Stomach (tissue), 9 donors: ENCODE data around the gene NR2E3. TPM values are rescaled to one million over a fixed set of nuclear protein-coding genes. Genes with fewer than 3 reads are reported as not detected.

ENCODE experiments used
- DNase-seq, 2 donors: peaks; one replicate each; pipeline versions ENCODE4 v3.0.0 to v3.0.0-alpha.2; 2013 to 2019
- H3K27ac ChIP-seq, 5 donors: fragments of 200-600 bp in 4 of 5; sonication (generic) in 4 of 5; one replicate each; pipeline ENCODE4 v1.5.1; 2013 to 2019; ENCODE audit warnings: mild to moderate bottlenecking in 1 of 5, moderate library complexity in 1 of 5
- H3K27me3 ChIP-seq, 3 donors: fragments of 200-600 bp; sonication (generic); one replicate each; pipeline ENCODE4 v1.5.1; 2017 to 2019; ENCODE audit warnings: mixed run types in 1 of 3
- H3K36me3 ChIP-seq, 4 donors: fragments of 200-600 bp; sonication (generic); 1 replicate in 3 of 4; 2 replicates in 1 of 4; pipeline ENCODE4 v1.5.1; 2016 to 2019
- H3K4me1 ChIP-seq, 4 donors: fragments of 200-600 bp; sonication (generic); one replicate each; pipeline ENCODE4 v1.5.1; 2016 to 2019
- H3K4me3 ChIP-seq, 4 donors: fragments of 200-600 bp; sonication (generic) in 3 of 4; one replicate each; pipeline ENCODE4 v1.5.1; 2016 to 2019; ENCODE audit warnings: mild to moderate bottlenecking in 1 of 4
- H3K9me3 ChIP-seq, 4 donors: fragments of 200-600 bp; sonication (generic); one replicate each; pipeline ENCODE4 v1.5.1; 2016 to 2019
- EP300 ChIP-seq: sonication (generic); formaldehyde crosslinking; IDR thresholded peaks from one replicate; pipeline ENCODE4 v1.6.1; 2017; ENCODE audit warnings: antibody characterized with exemption
- POLR2A ChIP-seq, 4 donors: fragments of 450-650 bp; IDR thresholded peaks; one replicate each; pipeline ENCODE4 v1.6.1; 2016; ENCODE audit warnings: antibody characterized with exemption in 4 of 4, control low read depth in 2 of 4, mild to moderate bottlenecking in 1 of 4, moderate library complexity in 1 of 4
- POLR2AphosphoS5 ChIP-seq, 3 donors: sonication (generic); formaldehyde crosslinking; IDR thresholded peaks; one replicate each; pipeline ENCODE4 v1.6.1; 2016; ENCODE audit warnings: antibody characterized with exemption in 3 of 3
- WGBS, 5 donors: extraction: QIAGEN DNeasy Blood & Tissue Kit in 3 of 5; methylation state at CpG; one replicate each; pipeline versions ENCODE4 v1.1.5 to v1.1.7; 2013 to 2018; 5-methylcytosine and 5-hydroxymethylcytosine counted together
- intact Hi-C: fragments of 100-400 bp; cut with DNase I; formaldehyde crosslinking; loops from one replicate; pipeline ENCODE4 v1.15.1; 2023; ENCODE audit warnings: low total_unique reads
- polyA plus RNA-seq, 3 donors: library from polyadenylated mRNA; stranded (reverse); fragments of 200-250 nt; gene quantifications; one replicate each; pipeline ENCODE4 v1.2.3, GENCODE V29; 2013
- total RNA-seq, 5 donors: library from RNA; depleted of rRNA; stranded (reverse); fragments of >200 nt; gene quantifications; one replicate each; pipeline versions ENCODE4 v1.1.0 to v1.2.3, GENCODE V29; 2014 to 2016
- TF ChIP-seq, protein P1 (sequence below), 7 experiments: fragments of 450-650 bp in 4 of 7; fragments of 200-600 bp in 3 of 7; sonication (generic) in 3 of 7; IDR thresholded peaks; one replicate each; pipeline ENCODE4 v1.5.1; 2016 to 2019; ENCODE audit warnings: antibody characterized with exemption in 7 of 7, control low read depth in 2 of 7, mild to moderate bottlenecking in 1 of 7
- donor health status: healthy with polysubstance abuse.
- donor health status: Bipolar disorder and iron deficiency.
- donor health status: healthy.

Gene NR2E3
- total and polyA plus RNA-seq, 8 donors, result 0.25 to 1.3 (median 0.53) TPM; not detected in 4

DNA sequence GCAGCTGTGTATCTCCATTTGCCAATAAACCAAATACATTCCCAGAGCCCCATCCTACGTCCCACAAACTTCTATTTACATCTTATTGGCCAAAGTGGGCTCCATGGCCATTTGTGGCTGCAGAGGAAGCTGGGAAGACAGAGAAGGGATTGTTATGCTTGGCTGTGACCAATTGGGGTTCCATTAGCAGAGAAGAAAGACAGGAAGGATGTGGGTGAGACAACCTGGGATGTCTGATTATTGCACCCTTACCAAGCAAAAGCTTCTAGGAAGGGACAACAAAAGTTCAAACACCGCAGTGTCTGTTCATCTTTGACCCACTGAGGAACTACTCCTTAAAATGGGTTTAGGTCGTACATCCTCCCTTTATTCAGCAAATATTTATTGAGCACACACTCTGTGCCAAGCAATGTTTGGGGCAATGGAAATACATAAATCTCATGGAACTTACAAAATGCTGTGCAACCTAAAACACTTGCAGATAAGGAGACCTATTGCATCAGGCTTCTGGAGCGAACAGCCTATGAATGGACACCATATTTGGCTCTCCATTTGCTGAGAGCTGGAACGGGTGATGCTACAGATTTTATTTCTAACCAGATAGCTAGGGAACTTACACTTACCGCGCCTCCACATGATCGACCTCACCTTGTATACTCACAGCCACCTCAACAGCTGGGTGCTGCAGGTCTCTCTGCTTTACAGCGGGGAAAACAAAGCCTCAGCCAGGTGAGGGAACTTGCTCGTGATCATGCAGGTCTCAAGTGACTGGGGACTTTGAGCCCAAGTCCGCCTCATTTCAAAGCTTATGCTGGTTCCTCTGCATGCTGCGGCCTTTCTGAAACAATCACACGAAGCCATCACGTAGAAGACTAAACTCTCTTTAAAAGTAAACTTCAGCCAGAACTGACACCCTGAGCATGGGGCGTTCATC lies 21.4 kb upstream of the NR2E3 start:
- peak in 1 of 2 donors; percentile 2 for DNase-seq
- 72 to 82% (median 76%) methylated on average over 15 of the region's 15 CpGs for WGBS, 5 donors
- no peak overlapping the region for H3K4me3 ChIP-seq
- H3K27me3 ChIP-seq, result no peaks in the 10 kb centered on the region
- TF ChIP-seq EP300 (no peak), POLR2A (IDR thresholded peaks at IDR 0.05) (no peak), POLR2AphosphoS5 (IDR thresholded peaks at IDR 0.05) (no peak)
- TF ChIP-seq, protein P1, sequence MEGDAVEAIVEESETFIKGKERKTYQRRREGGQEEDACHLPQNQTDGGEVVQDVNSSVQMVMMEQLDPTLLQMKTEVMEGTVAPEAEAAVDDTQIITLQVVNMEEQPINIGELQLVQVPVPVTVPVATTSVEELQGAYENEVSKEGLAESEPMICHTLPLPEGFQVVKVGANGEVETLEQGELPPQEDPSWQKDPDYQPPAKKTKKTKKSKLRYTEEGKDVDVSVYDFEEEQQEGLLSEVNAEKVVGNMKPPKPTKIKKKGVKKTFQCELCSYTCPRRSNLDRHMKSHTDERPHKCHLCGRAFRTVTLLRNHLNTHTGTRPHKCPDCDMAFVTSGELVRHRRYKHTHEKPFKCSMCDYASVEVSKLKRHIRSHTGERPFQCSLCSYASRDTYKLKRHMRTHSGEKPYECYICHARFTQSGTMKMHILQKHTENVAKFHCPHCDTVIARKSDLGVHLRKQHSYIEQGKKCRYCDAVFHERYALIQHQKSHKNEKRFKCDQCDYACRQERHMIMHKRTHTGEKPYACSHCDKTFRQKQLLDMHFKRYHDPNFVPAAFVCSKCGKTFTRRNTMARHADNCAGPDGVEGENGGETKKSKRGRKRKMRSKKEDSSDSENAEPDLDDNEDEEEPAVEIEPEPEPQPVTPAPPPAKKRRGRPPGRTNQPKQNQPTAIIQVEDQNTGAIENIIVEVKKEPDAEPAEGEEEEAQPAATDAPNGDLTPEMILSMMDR (IDR thresholded peaks at IDR 0.05), result no peak
- no peaks in the 10 kb centered on the region for H3K4me1 ChIP-seq
- H3K36me3 ChIP-seq, result no peaks in the 10 kb centered on the region
- no peak overlapping the region for H3K27ac ChIP-seq
- intact Hi-C loops, result no loop called here
- no peaks in the 10 kb centered on the region for H3K9me3 ChIP-seq

DNA sequence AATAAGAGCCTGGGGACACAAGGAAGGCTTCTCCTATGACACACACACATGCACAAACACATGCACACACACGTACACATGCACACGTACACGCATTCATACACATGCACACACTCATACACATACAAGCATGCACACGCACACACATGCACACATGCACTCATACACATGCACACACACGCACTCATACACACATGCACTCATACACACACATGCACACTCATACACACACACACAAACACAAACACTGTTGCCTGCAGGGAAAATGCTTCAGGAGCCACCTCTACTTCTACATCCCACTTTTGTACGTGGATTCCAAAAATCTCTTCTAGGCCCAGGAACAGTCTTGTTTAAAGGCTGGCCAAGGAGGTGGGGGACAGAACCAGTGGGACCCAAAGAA lies 20.7 kb upstream of the NR2E3 start:
- DNase-seq, result no peak
- TF ChIP-seq POLR2A (IDR thresholded peaks at IDR 0.05) (no peak), EP300 (no peak), POLR2AphosphoS5 (IDR thresholded peaks at IDR 0.05) (no peak)
- TF ChIP-seq, protein P1 (IDR thresholded peaks at IDR 0.05), result no peak
- Histone ChIP-seq H3K27me3 (no peaks in the 10 kb centered on the region), H3K36me3 (no peaks in the 10 kb centered on the region), H3K4me3 (no peak overlapping the region), H3K4me1 (no peaks in the 10 kb centered on the region), H3K27ac (no peak overlapping the region), H3K9me3 (no peaks in the 10 kb centered on the region)
- 86 to 98% (median 93%) methylated on average over 6 of the region's 6 CpGs for WGBS, 5 donors
- intact Hi-C loops, result no loop called here

DNA sequence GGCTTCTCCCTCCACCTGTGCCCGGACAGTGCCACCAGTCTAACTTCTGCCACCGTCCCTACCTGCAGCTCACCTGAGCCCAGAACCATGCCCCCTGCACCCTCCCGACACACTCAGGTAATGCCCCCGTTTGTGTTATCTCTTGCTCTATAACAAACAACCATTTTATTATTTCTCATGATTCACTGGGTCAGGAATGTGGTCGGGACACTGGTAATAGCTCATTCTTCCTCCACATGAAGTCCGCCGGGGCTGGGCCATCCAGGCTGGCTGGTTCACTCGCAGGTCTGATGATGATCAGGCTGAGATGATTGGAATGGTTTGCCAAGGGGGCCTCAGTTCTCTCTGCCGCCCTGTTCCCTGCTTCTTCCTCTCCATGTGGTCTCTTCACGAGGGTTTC lies 20.3 kb upstream of the NR2E3 start:
- no peak overlapping the region for H3K27ac ChIP-seq
- TF ChIP-seq, protein P1 (IDR thresholded peaks at IDR 0.05), result no peak
- TF ChIP-seq EP300 (no peak), POLR2AphosphoS5 (IDR thresholded peaks at IDR 0.05) (no peak), POLR2A (IDR thresholded peaks at IDR 0.05) (no peak)
- peak; percentile 24 to 48 for DNase-seq
- no peaks in the 10 kb centered on the region for H3K9me3 ChIP-seq
- no peaks in the 10 kb centered on the region for H3K4me1 ChIP-seq
- intact Hi-C loops, result no loop called here
- H3K36me3 ChIP-seq, result no peaks in the 10 kb centered on the region
- no peaks in the 10 kb centered on the region for H3K27me3 ChIP-seq
- H3K4me3 ChIP-seq, result no peak overlapping the region
- WGBS, 5 donors, result 66 to 75% (median 69%) methylated on average over 10 of the region's 10 CpGs

DNA sequence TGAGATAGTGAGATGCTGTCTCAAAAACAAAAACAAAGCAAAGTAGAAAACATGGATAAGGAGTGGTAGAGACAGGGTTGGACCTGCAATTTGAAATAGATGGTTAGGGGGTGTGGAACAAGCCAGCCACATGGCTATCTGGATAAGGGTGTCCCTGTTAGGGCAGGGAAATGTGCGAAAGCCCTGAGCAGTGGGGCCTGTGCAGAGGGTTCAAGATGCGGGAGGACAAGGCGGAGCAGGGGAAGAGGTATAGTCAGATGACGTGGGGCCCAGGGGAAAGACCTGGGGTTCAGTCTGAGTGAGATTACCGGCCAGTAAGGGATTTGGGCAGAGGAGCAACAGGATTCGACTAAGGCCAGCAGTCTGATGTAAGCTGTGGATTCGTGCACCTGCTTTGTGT lies 18.4 kb upstream of the NR2E3 start:
- intact Hi-C loops, result no loop called here
- Histone ChIP-seq H3K4me3 (no peak overlapping the region), H3K27ac (no peak overlapping the region), H3K36me3 (no peaks in the 10 kb centered on the region), H3K27me3 (no peaks in the 10 kb centered on the region), H3K9me3 (no peaks in the 10 kb centered on the region), H3K4me1 (no peaks in the 10 kb centered on the region)
- no peak for DNase-seq
- WGBS, 5 donors, result 88 to 95% (median 94%) methylated on average over 7 of the region's 7 CpGs
- TF ChIP-seq POLR2AphosphoS5 (IDR thresholded peaks at IDR 0.05) (no peak), POLR2A (IDR thresholded peaks at IDR 0.05) (no peak), EP300 (no peak)
- TF ChIP-seq, protein P1 (IDR thresholded peaks at IDR 0.05), result no peak
